GM12872 (cell line): ENCODE measurements around the gene PRIMA1.

Experiments used
- CTCF ChIP-seq: IDR thresholded peaks from 3 replicates; pipeline ENCODE4 v1.5.1; 2011; ENCODE audit warnings: low read depth, mild to moderate bottlenecking, low read length, moderate library complexity; ENCODE audit not compliant: insufficient read depth

Gene PRIMA1

GRCh38 chr14:93772263-93772662 is 16.0 kb downstream of the PRIMA1 start:
- TF ChIP-seq CTCF: no peak

- no peak for TF ChIP-seq CTCF
These were observed 22.3 kb downstream of the PRIMA1 start for GRCh38 chr14:93765970-93766369.

- TF ChIP-seq CTCF: no peak
These were observed 23.1 kb downstream of the PRIMA1 start for GRCh38 chr14:93765155-93765554.

GRCh38 chr14:93764211-93764659 is 24.1 kb downstream of the PRIMA1 start:
- TF ChIP-seq CTCF: no peak

- no peak for TF ChIP-seq CTCF
These were observed 28.5 kb downstream of the PRIMA1 start for GRCh38 chr14:93759719-93760307.

- TF ChIP-seq CTCF: no peak
These were observed 31.1 kb downstream of the PRIMA1 start for GRCh38 chr14:93757206-93757605.

- TF ChIP-seq CTCF: no peak
These were observed 34.6 kb downstream of the PRIMA1 start for GRCh38 chr14:93753647-93754046.

GRCh38 chr14:93752980-93753561 is 35.2 kb downstream of the PRIMA1 start:
- TF ChIP-seq CTCF: no peak
